Smooth muscle cell (in vitro differentiated cells): ENCODE results near the gene ADAMTSL1. TPM values are rescaled to one million over a fixed set of nuclear protein-coding genes. Genes with fewer than 3 reads are reported as not detected.

Experiments
- DNase-seq: peaks from one replicate; lab custom pipeline; 2025; ENCODE audit not compliant: unreplicated experiment; lab: John Stamatoyannopoulos, UW
- H2AFZ ChIP-seq: fragments of 200-600 bp; sonication (generic); 2 replicates; pipeline ENCODE4 v1.6.0; 2016; ENCODE audit warnings: antibody characterized with exemption, low read depth, mild to moderate bottlenecking
- H3F3A ChIP-seq: fragments of 200-600 bp; sonication (generic); 2 replicates; pipeline ENCODE4 v1.6.0; 2017; ENCODE audit warnings: antibody characterized with exemption, low read depth
- H3K27ac ChIP-seq: fragments of 200-600 bp; sonication (generic); 2 replicates; pipeline ENCODE4 v1.5.1; 2016; ENCODE audit warnings: low read depth, mild to moderate bottlenecking
- H3K27me3 ChIP-seq: fragments of 200-600 bp; sonication (generic); 2 replicates; pipeline ENCODE4 v1.6.1; 2016; ENCODE audit warnings: low read depth, mild to moderate bottlenecking
- H3K36me3 ChIP-seq: fragments of 200-600 bp; sonication (generic); 2 replicates; pipeline ENCODE4 v1.5.1; 2016; ENCODE audit warnings: low read depth
- H3K4me1 ChIP-seq: fragments of 200-600 bp; sonication (generic); 2 replicates; pipeline ENCODE4 v1.5.1; 2016; ENCODE audit warnings: low read depth
- H3K4me2 ChIP-seq: fragments of 200-600 bp; sonication (generic); 2 replicates; pipeline ENCODE4 v1.6.0; 2016; ENCODE audit warnings: mild to moderate bottlenecking
- H3K4me3 ChIP-seq: fragments of 200-600 bp; sonication (generic); 2 replicates; pipeline ENCODE4 v1.5.1; 2016; ENCODE audit warnings: mild to moderate bottlenecking
- H3K79me2 ChIP-seq: fragments of 200-600 bp; sonication (generic); 2 replicates; pipeline ENCODE4 v1.6.0; 2016; ENCODE audit warnings: low read depth, mild to moderate bottlenecking
- H3K9ac ChIP-seq: fragments of 200-600 bp; sonication (generic); 2 replicates; pipeline ENCODE4 v1.6.0; 2016; ENCODE audit warnings: low read depth
- H3K9me3 ChIP-seq: fragments of 200-600 bp; sonication (generic); replicated peaks from 2 replicates; pipeline ENCODE4 v1.5.1; 2016; ENCODE audit warnings: low read depth
- H4K20me1 ChIP-seq: fragments of 200-600 bp; sonication (generic); 2 replicates; pipeline ENCODE4 v1.6.0; 2016; ENCODE audit warnings: low read depth
- WGBS: methylation state at CpG from one replicate; pipeline ENCODE4 v1.1.7; 2016; ENCODE audit warnings: low lambda C conversion rate; 5-methylcytosine and 5-hydroxymethylcytosine counted together
- microRNA-seq: library from miRNA; unstranded; fragments of <30 nt; microRNA quantifications from one replicate; pipeline ENCODE4, GENCODE V29; 2016; ENCODE audit warnings: borderline number of aligned reads
- polyA plus RNA-seq: library from polyadenylated mRNA; unstranded; fragments of >200 nt; fragmentation: Nextera tagmentation; extraction: Ambion mirVana; gene quantifications from 2 replicates; pipeline ENCODE4 v1.2.1, GENCODE V29; 2016
- small RNA-seq: library from RNA; depleted of rRNA; stranded (forward); fragments of <200 nt; gene quantifications from one replicate; pipeline ENCODE3, GENCODE V24; 2014
- total RNA-seq: library from RNA; depleted of rRNA; stranded (reverse); fragments of >200 nt; gene quantifications from 2 replicates; pipeline ENCODE4 v1.2.3, GENCODE V29; 2014
- TF ChIP-seq, protein P1 (sequence below): fragments of 200-600 bp; sonication (generic); IDR thresholded peaks from 2 replicates; pipeline ENCODE4 v1.5.1; 2017; ENCODE audit warnings: borderline replicate concordance, mild to moderate bottlenecking, antibody characterized with exemption; ENCODE audit not compliant: insufficient read depth, poor library complexity, severe bottlenecking

The ADAMTSL1 gene
- total and polyA plus RNA-seq, 2 experiments from 2014 or later, result 4.3 to 4.4 TPM

- no peak for DNase-seq
- H3K36me3 ChIP-seq, result no peaks in the 10 kb centered on the region
- WGBS, result 85% methylated on average over 2 of the region's 2 CpGs
- no peak overlapping the region for H2AFZ ChIP-seq
- no peak overlapping the region for H3K4me2 ChIP-seq
- H3K79me2 ChIP-seq, result no peaks in the 10 kb centered on the region
- peaks cover 3% of the 10 kb centered on the region for H3K27me3 ChIP-seq
- no peaks in the 10 kb centered on the region for H3K4me1 ChIP-seq
- TF ChIP-seq, protein P1, sequence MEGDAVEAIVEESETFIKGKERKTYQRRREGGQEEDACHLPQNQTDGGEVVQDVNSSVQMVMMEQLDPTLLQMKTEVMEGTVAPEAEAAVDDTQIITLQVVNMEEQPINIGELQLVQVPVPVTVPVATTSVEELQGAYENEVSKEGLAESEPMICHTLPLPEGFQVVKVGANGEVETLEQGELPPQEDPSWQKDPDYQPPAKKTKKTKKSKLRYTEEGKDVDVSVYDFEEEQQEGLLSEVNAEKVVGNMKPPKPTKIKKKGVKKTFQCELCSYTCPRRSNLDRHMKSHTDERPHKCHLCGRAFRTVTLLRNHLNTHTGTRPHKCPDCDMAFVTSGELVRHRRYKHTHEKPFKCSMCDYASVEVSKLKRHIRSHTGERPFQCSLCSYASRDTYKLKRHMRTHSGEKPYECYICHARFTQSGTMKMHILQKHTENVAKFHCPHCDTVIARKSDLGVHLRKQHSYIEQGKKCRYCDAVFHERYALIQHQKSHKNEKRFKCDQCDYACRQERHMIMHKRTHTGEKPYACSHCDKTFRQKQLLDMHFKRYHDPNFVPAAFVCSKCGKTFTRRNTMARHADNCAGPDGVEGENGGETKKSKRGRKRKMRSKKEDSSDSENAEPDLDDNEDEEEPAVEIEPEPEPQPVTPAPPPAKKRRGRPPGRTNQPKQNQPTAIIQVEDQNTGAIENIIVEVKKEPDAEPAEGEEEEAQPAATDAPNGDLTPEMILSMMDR, result no peak
- H3K27ac ChIP-seq, result no peak overlapping the region
- no peak overlapping the region for H3K4me3 ChIP-seq
- no peak overlapping the region for H3K9ac ChIP-seq
- H4K20me1 ChIP-seq, result no peaks in the 10 kb centered on the region
- H3K9me3 ChIP-seq, result no peaks in the 10 kb centered on the region
- H3F3A ChIP-seq, result no peaks in the 10 kb centered on the region
Observed at GRCh38 chr9:18955626-18956025, 481.7 kb downstream of the ADAMTSL1 start.

Small RNAs within 50 kb of the gene (microRNA-seq; reads per million reads assigned to microRNA genes)
- not detected for gene MIR3152

Small RNAs within 50 kb of the gene (small RNA-seq; reads per million reads assigned to genes)
- gene MIR3152, result not detected
